OCI-LY1 (cell line): ENCODE data around the gene GMDS.

Experiments used
- H2AFZ ChIP-seq: fragments of 200-600 bp; sonication (generic), shearing (Covaris generic); 2 replicates; pipeline ENCODE4 v1.6.0; 2014; ENCODE audit warnings: antibody characterized with exemption, mild to moderate bottlenecking, low read length
- H3F3A ChIP-seq: fragments of 200-600 bp; sonication (generic), shearing (Covaris generic); 2 replicates; pipeline ENCODE4 v1.6.0; 2014; ENCODE audit warnings: mild to moderate bottlenecking, antibody characterized with exemption, low read length, moderate library complexity; ENCODE audit not compliant: insufficient read depth
- H3K27ac ChIP-seq: fragments of 200-600 bp; sonication (generic); 2 replicates; pipeline ENCODE4 v1.5.1; 2014; ENCODE audit warnings: low read length, mixed run types, mild to moderate bottlenecking, low read depth; ENCODE audit not compliant: poor library complexity, severe bottlenecking
- H3K27me3 ChIP-seq: fragments of 200-600 bp; sonication (generic); 2 replicates; pipeline ENCODE4 v1.6.0; 2014; ENCODE audit warnings: antibody characterized with exemption, mild to moderate bottlenecking, low read length, moderate library complexity; ENCODE audit not compliant: insufficient read depth
- H3K36me3 ChIP-seq: fragments of 200-600 bp; sonication (generic); 2 replicates; pipeline ENCODE4 v1.6.1; 2014; ENCODE audit warnings: mild to moderate bottlenecking, antibody characterized with exemption, low read length, moderate library complexity, mixed read lengths; ENCODE audit not compliant: insufficient read depth
- H3K4me1 ChIP-seq: fragments of 200-600 bp; sonication (generic); 2 replicates; pipeline ENCODE4 v1.5.1; 2014; ENCODE audit warnings: mild to moderate bottlenecking, low read length, moderate library complexity; ENCODE audit not compliant: insufficient read depth, severe bottlenecking
- H3K4me2 ChIP-seq: fragments of 200-600 bp; sonication (generic), shearing (Covaris generic); 2 replicates; pipeline ENCODE4 v1.6.1; 2014; ENCODE audit warnings: low read length
- H3K4me3 ChIP-seq: fragments of 200-600 bp; sonication (generic); 2 replicates; pipeline ENCODE4 v1.5.1; 2014; ENCODE audit warnings: low read length, low read depth, mild to moderate bottlenecking, mixed read lengths; ENCODE audit not compliant: poor library complexity, severe bottlenecking
- H3K79me2 ChIP-seq: fragments of 200-600 bp; shearing (Covaris generic); 2 replicates; pipeline ENCODE4 v1.6.1; 2016; ENCODE audit warnings: mixed run types, low read length, mixed read lengths; ENCODE audit not compliant: insufficient read depth
- H3K9ac ChIP-seq: fragments of 200-600 bp; sonication (generic), shearing (Covaris generic); 2 replicates; pipeline ENCODE4 v1.6.1; 2014; ENCODE audit warnings: mild to moderate bottlenecking, low read length, mixed read lengths
- H3K9me2 ChIP-seq: fragments of 200-600 bp; sonication (generic), shearing (Covaris generic); 2 replicates; pipeline ENCODE4 v1.6.1; 2014; ENCODE audit warnings: low read depth, mild to moderate bottlenecking, low read length, mixed read lengths
- H3K9me3 ChIP-seq: fragments of 200-600 bp; shearing (Covaris generic); 2 replicates; pipeline ENCODE4 v1.6.1; 2014; ENCODE audit warnings: low read length, mixed read lengths
- H4K20me1 ChIP-seq: fragments of 200-600 bp; sonication (generic), shearing (Covaris generic); 2 replicates; pipeline ENCODE4 v1.6.0; 2016; ENCODE audit warnings: mild to moderate bottlenecking, low read length; ENCODE audit not compliant: insufficient read depth
- EZH2 ChIP-seq: fragments of 200-600 bp; sonication (generic), shearing (Covaris generic); IDR thresholded peaks from 2 replicates; pipeline ENCODE4 v1.8.0; 2017; ENCODE audit warnings: borderline replicate concordance, mixed run types, mild to moderate bottlenecking, antibody characterized with exemption, low read length, moderate library complexity, mixed read lengths
- TF ChIP-seq, protein P1 (sequence below): fragments of 200-600 bp; sonication (generic), shearing (Covaris generic); IDR thresholded peaks from 2 replicates; pipeline ENCODE4 v1.5.1; 2017; ENCODE audit warnings: mild to moderate bottlenecking, antibody characterized with exemption, low read length, moderate library complexity, mixed read lengths

The GMDS gene

GRCh38 chr6:2237001-2237400 is 8.4 kb downstream of the GMDS start:
- H3F3A ChIP-seq = no peaks in the 10 kb centered on the region
- no peaks in the 10 kb centered on the region for H4K20me1 ChIP-seq
- H3K9me3 ChIP-seq = no peaks in the 10 kb centered on the region
- no peak overlapping the region for H3K4me2 ChIP-seq
- H2AFZ ChIP-seq = no peak overlapping the region
- TF ChIP-seq EZH2 = no peak
- no peak overlapping the region for H3K27ac ChIP-seq
- H3K9ac ChIP-seq = no peak overlapping the region
- H3K9me2 ChIP-seq = no peaks in the 10 kb centered on the region
- no peak overlapping the region for H3K4me3 ChIP-seq
- H3K79me2 ChIP-seq = no peaks in the 10 kb centered on the region
- no peaks in the 10 kb centered on the region for H3K27me3 ChIP-seq
- H3K36me3 ChIP-seq = no peaks in the 10 kb centered on the region
- H3K4me1 ChIP-seq = no peaks in the 10 kb centered on the region

- Histone ChIP-seq H3K9ac (no peak overlapping the region), H3K36me3 (no peaks in the 10 kb centered on the region), H3K9me2 (no peaks in the 10 kb centered on the region), H3K27ac (no peak overlapping the region), H2AFZ (no peak overlapping the region), H3F3A (no peaks in the 10 kb centered on the region), H3K27me3 (no peaks in the 10 kb centered on the region), H3K4me3 (no peak overlapping the region), H3K4me1 (no peaks in the 10 kb centered on the region), H3K79me2 (no peaks in the 10 kb centered on the region), H3K9me3 (no peaks in the 10 kb centered on the region), H3K4me2 (no peak overlapping the region), H4K20me1 (0 out of 2 replicates have a peak, but pooled peaks cover 3% of the 10 kb centered on the region)
- TF ChIP-seq, protein P1, sequence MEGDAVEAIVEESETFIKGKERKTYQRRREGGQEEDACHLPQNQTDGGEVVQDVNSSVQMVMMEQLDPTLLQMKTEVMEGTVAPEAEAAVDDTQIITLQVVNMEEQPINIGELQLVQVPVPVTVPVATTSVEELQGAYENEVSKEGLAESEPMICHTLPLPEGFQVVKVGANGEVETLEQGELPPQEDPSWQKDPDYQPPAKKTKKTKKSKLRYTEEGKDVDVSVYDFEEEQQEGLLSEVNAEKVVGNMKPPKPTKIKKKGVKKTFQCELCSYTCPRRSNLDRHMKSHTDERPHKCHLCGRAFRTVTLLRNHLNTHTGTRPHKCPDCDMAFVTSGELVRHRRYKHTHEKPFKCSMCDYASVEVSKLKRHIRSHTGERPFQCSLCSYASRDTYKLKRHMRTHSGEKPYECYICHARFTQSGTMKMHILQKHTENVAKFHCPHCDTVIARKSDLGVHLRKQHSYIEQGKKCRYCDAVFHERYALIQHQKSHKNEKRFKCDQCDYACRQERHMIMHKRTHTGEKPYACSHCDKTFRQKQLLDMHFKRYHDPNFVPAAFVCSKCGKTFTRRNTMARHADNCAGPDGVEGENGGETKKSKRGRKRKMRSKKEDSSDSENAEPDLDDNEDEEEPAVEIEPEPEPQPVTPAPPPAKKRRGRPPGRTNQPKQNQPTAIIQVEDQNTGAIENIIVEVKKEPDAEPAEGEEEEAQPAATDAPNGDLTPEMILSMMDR = no peak
- TF ChIP-seq EZH2 = no peak
These were observed 9.5 kb downstream of the GMDS start for GRCh38 chr6:2235777-2236495.

DNA sequence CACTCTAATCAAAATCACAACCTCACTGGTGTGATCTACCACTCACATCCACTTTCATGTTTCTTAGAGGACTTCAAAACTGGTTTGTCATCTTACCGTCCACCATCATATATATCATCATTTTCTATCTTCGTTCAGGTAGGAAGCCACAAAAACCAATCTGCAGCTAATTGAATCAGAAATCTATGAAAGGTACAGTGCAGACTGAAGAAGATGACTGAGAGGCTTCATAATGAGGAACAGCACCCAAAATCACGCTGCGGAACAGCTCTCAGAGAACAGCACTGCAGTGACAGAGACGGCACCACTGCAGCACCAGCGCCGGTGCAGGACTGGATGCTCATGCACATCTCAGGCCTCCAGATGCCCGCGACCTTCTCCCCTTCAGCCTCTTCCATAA is 13.0 kb downstream of the GMDS start:
- no peaks in the 10 kb centered on the region for H3K9me2 ChIP-seq
- no peaks in the 10 kb centered on the region for H3K27me3 ChIP-seq
- no peak overlapping the region for H2AFZ ChIP-seq
- no peaks in the 10 kb centered on the region for H3K79me2 ChIP-seq
- TF ChIP-seq EZH2 = no peak
- TF ChIP-seq, protein P1 = no peak
- H3K36me3 ChIP-seq = no peaks in the 10 kb centered on the region
- no peak overlapping the region for H3K27ac ChIP-seq
- H4K20me1 ChIP-seq = 0 out of 2 replicates have a peak, but pooled peaks cover 3% of the 10 kb centered on the region
- H3K9ac ChIP-seq = no peak overlapping the region
- H3F3A ChIP-seq = no peaks in the 10 kb centered on the region
- no peak overlapping the region for H3K4me3 ChIP-seq
- no peaks in the 10 kb centered on the region for H3K9me3 ChIP-seq
- H3K4me2 ChIP-seq = no peak overlapping the region
- no peaks in the 10 kb centered on the region for H3K4me1 ChIP-seq

DNA sequence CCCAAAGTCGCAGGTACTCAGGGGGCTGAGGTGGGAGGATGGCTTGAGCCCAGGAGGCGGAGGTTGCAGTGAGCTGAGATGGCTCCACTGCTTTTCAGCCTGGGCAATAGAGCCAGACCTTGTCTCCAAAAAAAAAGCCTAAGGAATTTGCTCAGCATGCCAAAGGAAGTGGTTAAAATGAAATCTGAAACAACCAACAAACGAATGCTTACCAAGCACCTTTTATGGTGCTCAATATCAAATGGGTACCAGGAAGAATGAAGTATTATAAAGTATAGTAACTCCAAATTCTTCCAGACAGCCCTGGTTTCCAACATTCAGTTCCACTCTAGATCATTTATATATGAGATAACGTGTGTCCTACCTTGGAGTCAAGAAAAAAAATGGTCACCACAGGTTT is 14.0 kb downstream of the GMDS start:
- 0 out of 2 replicates have a peak, but pooled peaks cover 3% of the 10 kb centered on the region for H4K20me1 ChIP-seq
- no peaks in the 10 kb centered on the region for H3K9me2 ChIP-seq
- no peak overlapping the region for H3K27ac ChIP-seq
- no peak overlapping the region for H3K4me3 ChIP-seq
- H2AFZ ChIP-seq = no peak overlapping the region
- no peaks in the 10 kb centered on the region for H3K9me3 ChIP-seq
- no peaks in the 10 kb centered on the region for H3K4me1 ChIP-seq
- no peaks in the 10 kb centered on the region for H3K36me3 ChIP-seq
- H3K79me2 ChIP-seq = no peaks in the 10 kb centered on the region
- TF ChIP-seq, protein P1 = no peak
- no peak for TF ChIP-seq EZH2
- no peak overlapping the region for H3K9ac ChIP-seq
- H3F3A ChIP-seq = no peaks in the 10 kb centered on the region
- no peak overlapping the region for H3K4me2 ChIP-seq
- H3K27me3 ChIP-seq = no peaks in the 10 kb centered on the region
